Fibroblast of villous mesenchyme (primary cell): ENCODE measurements around the gene GPR107. TPM values are rescaled to one million over a fixed set of nuclear protein-coding genes. Genes with fewer than 3 reads are reported as not detected.
A peak's percentile ranks its signal among the peaks of the same experiment; 100 is the strongest.

ENCODE experiments used
- DNase-seq: peaks from one replicate; pipeline ENCODE4 v3.0.0-alpha.2; 2010; ENCODE audit warnings: low read depth
- H3K4me3 ChIP-seq: 2 replicates; pipeline ENCODE4 v1.5.1; 2011; ENCODE audit warnings: low read depth, mild to moderate bottlenecking, low read length
- CTCF ChIP-seq: IDR thresholded peaks from 2 replicates; pipeline ENCODE4 v1.5.1; 2012; ENCODE audit warnings: low read depth, mild to moderate bottlenecking, low read length; ENCODE audit not compliant: insufficient read depth
- total RNA-seq: library from RNA; depleted of rRNA; stranded (reverse); fragments of >200 nt; gene quantifications from 2 replicates; pipeline ENCODE4 v1.2.3, GENCODE V29; 2012

Gene GPR107
- total RNA-seq, 1 donor, result 38.0 TPM

DNA sequence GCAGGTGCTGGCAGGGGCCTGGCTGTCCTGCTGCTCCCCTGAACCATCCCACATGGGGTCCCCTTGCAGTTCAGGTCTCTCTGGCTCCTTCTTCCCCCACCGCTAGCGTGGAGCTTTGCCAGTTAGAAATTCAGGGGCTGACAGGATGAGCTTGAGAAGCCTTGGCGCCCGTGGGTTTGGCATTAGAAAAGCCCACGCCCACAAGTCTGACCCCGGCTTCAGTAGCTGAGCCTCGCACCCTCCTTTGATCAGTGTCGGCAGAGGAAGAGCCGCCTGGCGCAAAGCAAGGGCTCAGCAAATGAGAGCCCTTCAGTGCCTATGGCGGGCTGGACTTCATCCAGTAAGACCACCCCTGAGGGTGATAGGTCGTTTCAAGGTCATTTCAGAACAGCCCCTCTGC, 88.3 kb downstream of the GPR107 start:
- TF ChIP-seq CTCF, result no peak
- DNase-seq, result no peak
- H3K4me3 ChIP-seq, result no peak overlapping the region

GRCh38 chr9:130142641-130143040, 88.9 kb downstream of the GPR107 start:
- TF ChIP-seq CTCF, result no peak
- H3K4me3 ChIP-seq, result no peak overlapping the region
- no peak for DNase-seq

DNA sequence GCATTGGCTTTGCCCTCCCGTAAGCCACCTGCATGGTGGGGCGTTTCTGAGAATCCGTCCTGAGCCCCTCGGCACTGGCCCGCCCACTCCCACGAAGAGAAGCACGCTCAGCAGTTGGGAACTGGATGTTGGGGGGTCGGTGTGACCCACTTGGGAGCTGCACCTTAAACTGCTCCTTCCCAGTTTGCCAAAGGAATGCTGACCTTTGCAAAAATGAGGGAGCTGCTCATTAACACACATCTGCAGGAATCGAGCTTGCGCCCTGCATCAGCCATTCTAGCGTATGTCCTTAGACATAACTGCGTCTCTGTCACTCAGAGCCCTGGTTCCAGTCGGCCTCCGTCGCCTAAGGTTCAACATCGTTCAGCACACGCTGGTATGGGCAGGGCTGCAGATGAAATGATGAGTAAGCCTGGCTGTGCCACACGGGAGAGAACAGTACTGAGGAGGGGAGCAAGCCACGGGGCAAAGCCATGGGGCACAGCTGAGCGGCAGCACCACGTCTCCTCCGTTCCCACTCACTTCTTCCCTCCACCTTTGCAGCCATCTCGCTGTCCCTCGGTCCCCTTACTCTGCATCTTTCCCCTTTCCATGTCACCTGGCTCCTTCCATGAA, 89.7 kb downstream of the GPR107 start:
- TF ChIP-seq CTCF, result no peak
- no peak overlapping the region for H3K4me3 ChIP-seq
- DNase-seq, result no peak

DNA sequence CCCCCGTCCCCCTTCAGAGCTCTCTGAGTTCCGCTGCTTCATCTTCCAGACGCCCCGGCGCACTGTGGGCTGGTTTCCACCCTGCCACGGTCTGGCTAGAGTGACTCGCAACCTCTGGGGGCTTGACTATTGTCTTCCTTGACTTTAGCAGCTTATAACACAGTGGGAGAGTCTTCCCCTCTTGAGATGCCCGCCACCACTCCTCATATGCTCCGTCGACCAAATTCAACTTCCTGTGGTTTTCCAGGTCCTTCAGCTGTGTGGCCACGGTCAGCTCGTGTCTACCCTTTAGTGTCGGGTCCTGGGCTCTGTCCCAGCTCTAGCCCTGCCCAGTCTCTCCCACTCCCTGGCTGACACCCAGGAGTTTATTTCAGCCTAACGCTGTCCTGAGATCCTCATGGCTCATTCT, 90.3 kb downstream of the GPR107 start:
- no peak for TF ChIP-seq CTCF
- no peak overlapping the region for H3K4me3 ChIP-seq
- peak; percentile 42 for DNase-seq

DNA sequence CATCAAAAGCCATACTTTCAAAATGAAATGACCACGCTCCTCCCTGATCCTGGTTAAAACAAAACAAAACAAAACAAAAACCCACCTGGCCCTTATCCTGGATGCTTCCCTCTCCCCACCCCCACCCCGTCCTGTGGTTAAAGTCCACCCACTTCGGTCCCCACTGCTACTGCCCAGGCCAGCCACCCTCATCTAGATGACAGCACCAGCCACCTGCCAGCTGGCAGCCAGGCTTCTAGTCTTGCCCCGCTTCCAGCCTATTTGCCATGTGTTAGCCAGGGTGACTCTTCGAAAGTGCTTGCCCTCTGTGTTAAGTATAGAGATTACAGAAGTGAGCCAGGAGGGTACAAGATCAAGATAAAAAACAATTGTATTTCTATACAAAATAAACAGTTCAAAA, 91.0 kb downstream of the GPR107 start:
- TF ChIP-seq CTCF, result no peak
- DNase-seq, result no peak
- H3K4me3 ChIP-seq, result no peak overlapping the region

GRCh38 chr9:130145658-130146057, 92.0 kb downstream of the GPR107 start:
- no peak for DNase-seq
- H3K4me3 ChIP-seq, result no peak overlapping the region
- TF ChIP-seq CTCF, result no peak

DNA sequence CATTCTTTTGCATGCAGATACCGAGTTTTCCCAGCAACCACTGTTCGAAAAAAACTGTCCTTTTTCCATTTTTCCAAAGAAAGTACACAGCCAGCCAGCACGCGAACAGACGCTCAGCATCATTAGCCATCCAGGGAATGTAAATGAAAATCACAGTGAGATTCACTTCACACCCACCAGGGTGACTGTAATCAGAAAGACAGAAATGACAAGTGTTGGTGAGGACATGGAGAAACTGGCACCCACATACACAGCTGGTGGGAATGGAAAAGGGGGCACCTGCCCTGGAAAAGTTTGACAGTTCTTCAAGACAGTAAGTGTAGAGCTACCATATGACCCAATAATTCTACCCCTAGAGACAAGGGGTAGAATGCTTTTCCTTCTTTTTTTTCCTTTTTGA, 93.5 kb downstream of the GPR107 start:
- no peak for DNase-seq
- TF ChIP-seq CTCF, result no peak
- H3K4me3 ChIP-seq, result no peak overlapping the region
